GM18868 (cell line): Measurements from ENCODE around the gene GMDS.
A peak's percentile ranks its signal among the peaks of the same experiment; 100 is the strongest.

Source experiments
- ATAC-seq: cut with Tn5 transposase; IDR thresholded peaks from one replicate; pipeline ENCODE4 v1.9.1; 2021; ENCODE audit warnings: mild to moderate bottlenecking, moderate library complexity; ENCODE audit not compliant: unreplicated experiment

The GMDS gene

DNA sequence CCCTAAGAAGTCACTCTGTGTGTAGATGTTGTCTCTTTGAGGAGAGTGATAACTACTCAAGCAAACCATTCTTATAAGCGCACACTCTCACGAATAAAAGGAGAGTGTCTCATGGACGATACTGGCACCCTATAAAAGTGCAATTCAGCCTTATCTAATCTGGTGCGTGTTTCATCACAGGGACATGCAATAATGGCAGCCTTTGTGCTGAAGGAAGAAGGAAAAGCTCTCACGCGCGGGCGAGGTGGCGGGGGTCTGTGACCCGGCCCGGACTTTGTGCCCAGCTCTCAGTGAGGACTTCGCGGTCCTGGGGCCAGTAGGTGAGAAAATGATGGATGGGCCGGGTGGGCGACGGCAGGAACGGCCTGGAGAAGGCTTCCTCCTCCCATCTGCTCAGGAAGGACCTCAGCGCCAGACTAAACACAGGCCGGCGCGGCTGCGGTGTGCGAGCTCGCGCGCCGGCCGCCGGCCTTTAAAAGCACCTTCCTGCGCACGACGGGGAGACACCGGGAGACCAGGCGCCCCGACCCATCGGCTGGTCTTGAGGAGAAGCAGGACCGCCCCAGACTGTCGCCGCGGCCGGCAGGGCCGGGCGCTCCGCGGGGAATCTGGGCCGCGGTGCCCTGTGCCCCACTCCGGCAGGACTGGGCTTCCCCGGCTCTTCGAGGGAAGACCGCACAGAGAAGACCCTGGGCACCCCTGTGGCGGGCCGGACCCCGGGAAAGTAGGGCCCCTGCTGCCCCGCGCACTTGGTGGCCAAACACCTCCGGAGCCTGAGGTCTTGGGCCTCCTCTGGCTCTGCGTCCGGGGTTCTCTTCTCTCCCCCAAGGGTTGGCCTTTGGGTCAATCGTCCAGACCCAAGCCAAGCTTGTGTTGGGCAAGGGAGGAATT, 644.0 kb downstream of the GMDS start:
- ATAC-seq: no peak

DNA sequence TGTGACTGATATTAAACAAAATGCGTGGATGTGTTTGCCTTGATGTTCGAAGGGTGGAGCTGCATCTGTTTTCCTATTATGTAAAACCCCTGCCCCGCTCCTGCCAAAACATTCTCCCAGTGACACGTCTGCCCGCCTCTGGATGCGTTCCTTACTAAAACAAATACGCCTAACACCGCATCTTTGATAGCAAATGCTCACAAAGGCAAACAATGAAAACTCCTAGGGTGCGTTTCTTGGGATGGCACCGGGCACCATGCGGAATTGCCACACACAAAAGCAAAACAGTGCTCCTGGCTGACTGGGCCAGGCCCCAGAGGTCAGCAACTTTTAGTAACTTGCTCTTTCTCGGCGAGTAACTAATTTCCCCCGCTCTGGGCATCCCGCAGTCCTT, 644.6 kb downstream of the GMDS start:
- no peak for ATAC-seq

- ATAC-seq: no peak
Measured at GRCh38 chr6:1600063-1600763, 645.2 kb downstream of the GMDS start.

- no peak for ATAC-seq
Measured at GRCh38 chr6:1599469-1599868, 645.9 kb downstream of the GMDS start.

DNA sequence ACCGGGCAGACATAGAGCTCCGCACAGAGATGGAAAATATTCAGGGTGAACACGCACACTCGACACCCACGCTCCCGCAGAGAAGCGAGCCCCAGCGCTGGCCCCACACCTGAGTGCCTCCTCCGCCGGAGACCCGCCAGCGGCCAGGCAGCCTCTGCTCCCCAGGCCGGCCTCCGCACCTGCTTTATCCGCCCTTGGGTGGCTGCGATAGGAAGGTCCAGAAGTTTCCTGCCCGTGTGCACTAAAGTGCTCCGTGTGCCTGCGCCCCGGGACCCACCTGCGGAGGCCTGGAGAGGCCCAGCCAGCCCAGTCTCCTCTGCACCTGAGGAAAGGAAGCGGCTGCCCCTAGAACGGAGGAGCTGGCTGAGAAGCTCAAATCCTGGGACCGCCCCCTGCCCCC, 646.5 kb downstream of the GMDS start:
- no peak for ATAC-seq

GRCh38 chr6:1598433-1598832, 647.0 kb downstream of the GMDS start:
- no peak for ATAC-seq

GRCh38 chr6:1597924-1598323, 647.5 kb downstream of the GMDS start:
- no peak for ATAC-seq

GRCh38 chr6:1597121-1597744, 648.2 kb downstream of the GMDS start:
- ATAC-seq: no peak

DNA sequence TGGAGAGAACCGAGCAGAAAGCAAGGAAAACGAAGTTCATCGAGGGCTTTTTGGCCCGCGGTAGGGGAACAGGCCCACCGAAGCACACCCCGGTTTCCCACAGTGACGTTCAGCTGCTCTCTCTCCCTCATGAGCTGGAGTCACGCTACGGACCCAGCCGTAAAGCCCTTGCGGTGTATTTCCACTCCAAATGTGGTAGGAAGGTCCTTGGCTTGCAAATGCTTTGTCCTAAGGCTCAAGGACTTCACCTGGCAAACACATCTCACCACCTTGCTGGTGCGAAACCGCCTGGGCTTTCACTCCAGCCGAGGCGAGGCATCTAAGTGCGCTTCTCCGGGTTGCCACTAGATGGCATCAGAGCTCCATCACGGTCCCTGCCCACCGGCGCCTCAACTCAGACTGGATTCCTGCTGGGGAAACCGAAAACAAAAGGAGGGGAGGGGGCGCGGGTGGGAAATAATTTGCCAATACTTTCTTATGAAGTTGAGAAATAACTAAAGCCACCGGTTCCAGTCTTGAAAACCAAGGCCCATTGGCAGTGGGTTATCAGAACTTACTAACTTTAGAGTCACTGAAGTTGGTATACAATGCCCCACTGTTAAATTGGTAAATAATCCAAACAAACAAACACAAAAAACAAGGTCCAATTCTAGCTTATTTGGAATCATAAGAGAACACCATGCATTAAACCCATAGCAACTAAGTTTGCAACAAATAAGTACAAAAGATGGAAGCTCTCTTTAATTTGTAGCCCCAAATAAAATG, 649.1 kb downstream of the GMDS start:
- ATAC-seq: peak; percentile 63

GRCh38 chr6:1595271-1596087, 649.9 kb downstream of the GMDS start:
- ATAC-seq: no peak

DNA sequence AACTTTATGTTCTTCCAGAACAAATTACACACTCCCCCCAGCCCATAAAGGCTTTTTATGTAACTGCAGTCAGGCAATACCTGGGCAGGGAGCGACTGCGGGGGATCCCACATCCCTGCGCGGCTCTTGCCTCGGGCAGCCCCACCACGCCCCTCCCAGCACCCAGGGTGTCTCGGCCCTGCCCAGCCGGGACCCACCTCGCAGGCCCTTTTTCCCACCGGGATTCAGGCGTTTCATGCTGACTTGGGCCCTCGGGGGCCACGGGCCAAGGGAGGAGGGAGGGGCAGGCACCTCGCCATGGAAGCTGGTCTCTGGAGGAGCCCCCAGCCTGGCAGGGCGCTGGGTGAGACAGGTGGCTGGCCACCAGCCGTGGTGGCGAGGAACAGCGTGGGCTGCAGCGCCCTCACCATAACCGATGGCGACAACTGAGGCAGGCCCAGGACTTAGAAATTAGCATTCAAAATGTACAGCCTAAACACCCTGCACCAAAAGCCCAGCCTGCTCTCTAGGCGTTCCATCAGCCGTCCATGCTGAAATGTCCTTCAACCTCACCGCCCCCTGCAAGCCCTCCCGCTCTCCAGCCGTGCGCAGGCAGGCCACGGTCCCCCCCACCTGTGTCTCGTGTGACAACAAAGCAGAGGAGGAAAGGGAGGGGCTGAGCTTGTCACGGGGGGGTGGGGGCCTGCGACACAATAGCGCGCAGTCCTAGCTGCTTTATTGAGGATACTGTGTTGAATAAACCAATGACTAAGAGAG, 650.8 kb downstream of the GMDS start:
- ATAC-seq: no peak

- no peak for ATAC-seq
Measured at GRCh38 chr6:1593958-1594314, 651.5 kb downstream of the GMDS start.

GRCh38 chr6:1593286-1593957, 652.0 kb downstream of the GMDS start:
- no peak for ATAC-seq

DNA sequence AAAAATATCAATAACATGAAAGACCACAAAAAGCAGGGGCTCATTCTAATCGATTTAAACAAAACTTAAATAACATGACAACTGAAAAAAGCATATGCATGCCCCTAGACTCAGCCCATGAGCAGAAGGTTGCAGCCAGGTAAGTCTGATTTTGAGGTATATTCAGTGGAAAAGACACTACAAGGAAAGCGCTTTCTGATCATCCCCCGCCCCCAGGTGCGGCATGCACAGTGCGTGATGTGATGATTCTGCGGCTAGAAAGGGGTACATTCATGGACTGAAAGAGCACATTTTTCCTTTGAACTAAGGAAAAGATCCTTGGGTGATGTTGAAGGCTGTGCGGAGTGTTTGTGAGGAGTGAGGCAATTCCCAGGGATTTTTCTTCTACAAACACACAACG, 652.6 kb downstream of the GMDS start:
- ATAC-seq: no peak

DNA sequence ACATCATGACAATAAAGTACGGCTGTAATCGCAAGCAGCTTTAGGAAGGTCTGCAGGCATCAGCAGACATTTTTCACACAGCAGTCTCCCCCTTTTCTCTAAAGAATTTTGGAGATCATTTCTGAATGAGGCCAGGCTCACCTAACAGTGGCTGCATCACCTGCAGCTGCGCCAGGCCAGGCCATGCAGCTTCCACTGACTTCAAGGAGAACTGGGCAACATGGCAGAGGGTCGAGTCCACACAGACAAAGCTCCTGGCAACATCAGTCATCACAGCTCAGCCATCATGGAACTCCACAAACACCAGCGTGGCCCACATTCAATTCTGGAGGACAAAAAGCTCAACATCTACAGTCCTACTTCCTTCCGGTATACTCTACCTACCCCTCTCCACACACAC, 653.5 kb downstream of the GMDS start:
- no peak for ATAC-seq

GRCh38 chr6:1591243-1591642, 654.2 kb downstream of the GMDS start:
- ATAC-seq: no peak

- no peak for ATAC-seq
Measured at GRCh38 chr6:1590580-1590979, 654.8 kb downstream of the GMDS start.

DNA sequence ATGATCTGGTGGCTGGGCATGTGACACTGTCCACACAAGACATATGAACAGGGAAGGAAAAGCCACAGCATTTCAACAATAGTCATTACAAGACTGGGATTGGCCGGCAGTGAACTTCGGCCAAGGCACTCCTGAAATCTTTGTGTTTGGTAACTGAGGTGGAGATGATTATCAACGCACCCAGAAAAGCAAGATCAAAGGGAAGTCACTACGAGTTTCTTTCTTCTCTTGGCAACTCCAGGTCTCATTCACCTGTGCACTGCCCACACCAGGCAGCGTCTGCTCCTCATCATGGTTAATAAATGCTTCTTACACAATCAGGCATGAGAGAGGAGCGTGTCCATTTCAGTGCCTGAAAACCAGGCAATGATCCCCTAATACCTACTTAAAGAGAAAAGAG, 656.2 kb downstream of the GMDS start:
- ATAC-seq: no peak

DNA sequence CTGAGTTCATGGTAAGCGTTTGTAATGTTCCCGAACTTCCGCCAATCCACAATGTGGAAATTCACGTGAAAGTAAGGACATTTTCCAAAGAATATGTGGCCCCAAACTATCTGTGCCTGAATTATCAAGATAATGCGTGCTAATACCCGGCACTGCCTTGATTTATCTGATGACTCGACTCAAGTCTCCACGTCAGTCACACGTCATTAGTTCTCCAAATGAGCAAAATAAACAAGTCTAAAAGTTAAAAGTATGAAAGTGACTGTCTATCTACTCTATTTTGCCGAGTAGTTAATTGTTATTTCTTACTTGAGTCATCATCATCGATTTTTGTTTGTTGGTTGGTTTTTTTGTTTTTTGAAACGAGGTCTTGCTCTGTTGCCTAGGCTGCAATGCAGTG, 657.4 kb downstream of the GMDS start:
- no peak for ATAC-seq
